ENCODE results near the gene PSMC3. TPM values are rescaled to one million over a fixed set of nuclear protein-coding genes. Genes with fewer than 3 reads are reported as not detected.

PSMC3 gene
- total RNA-seq, result 100 to 1,000 TPM in 1 of 5 experiments, 10 to 100 TPM in 4; 42.2 to 149 (median 51.3) TPM
- 100 to 1,000 TPM; 106 to 128 TPM for polyA plus RNA-seq
- total RNA-seq, result 31.9 reads per million, percentile 61 among the genes with 10 or more reads in this experiment

DNA sequence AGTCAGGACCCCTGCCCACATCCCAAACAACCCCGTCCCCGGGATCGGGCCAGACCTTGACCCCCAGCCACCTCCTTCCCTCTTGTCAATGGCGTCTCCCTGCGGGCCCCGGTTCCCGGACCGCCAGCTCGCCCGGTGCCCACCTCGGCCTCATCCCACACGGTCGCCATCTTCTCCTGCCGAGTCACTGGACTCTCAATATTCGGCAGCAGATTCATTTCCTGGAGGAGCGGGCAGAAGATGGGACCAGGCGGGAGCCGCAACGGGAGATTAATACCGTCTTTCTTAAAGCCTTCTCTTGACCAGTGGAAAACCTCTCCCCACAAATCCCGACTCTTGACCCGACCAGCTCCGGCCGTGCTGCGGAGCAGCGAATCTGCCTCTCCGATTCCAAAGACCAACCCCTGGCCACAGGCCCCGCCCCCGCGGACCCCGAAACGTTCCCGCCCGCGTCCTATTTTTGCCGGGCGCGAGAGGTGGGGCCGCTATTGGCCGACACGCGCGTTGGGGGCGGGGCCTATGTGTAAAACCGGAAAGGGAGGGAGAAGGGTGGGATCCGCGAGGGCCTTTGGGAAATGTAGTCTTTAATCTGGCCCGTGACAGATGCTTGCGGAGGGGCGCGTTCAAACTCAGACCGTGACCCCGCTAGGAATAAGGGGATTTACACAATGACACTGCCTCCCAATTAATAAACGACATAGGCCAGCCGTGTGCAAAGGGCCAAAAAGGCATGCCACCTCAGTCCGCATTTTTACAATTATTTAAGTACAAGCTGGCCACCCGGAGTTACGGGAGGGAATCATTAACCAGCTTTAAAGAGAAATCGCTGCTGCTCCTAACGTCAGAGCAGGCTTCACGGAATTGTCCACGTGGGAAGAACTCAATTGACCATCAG lies at the start of gene PSMC3:
PSMC3 (minus strand) TSS at position 378 of the 895 bp plus-strand sequence; CDS start at position 218, 160 bp downstream.
- peak within 1 kb of the TSS; percentile 91 to 99 (median 98) for H3K4me3 Mint-ChIP-seq
- ATAC-seq, result peak; percentile 98
- intact Hi-C loops (cut with micrococcal nuclease), result loop anchor here (1.0 to 5.0 kb wide), 18 partner anchors 18 to 809 kb away; partner anchors contain the start of genes CELF1 (in 2 of the 2), FNBP4 (in 2 of the 2), MTCH2 (in 2 of the 2) and SLC39A13 (in 2 of the 2)
- POLR2A ChIA-PET, result interaction anchor here (0.5 to 2.0 kb wide), 11 partner anchors 9 to 192 kb away, joined by 3 to 7 read pairs (median 4); partner anchors contain the start of genes ACP2 and MADD
- Histone ChIP-seq H3K4me1 (ENCODE audit: control insufficient read depth in 2 of 2, insufficient read depth in 2 of 2, low read length in 2 of 2) (peaks cover 9 to 10% of the 10 kb centered on the region in 2 donors), H3K27me3 (ENCODE audit: control insufficient read depth in 2 of 2, insufficient read depth in 2 of 2, low read length in 2 of 2) (no peaks in the 10 kb centered on the region), H3K4me3 (ENCODE audit: low read length) (peak within 1 kb of the TSS; percentile 95), H3K27ac (ENCODE audit: low read depth, low read length) (peak within 1 kb of the TSS; percentile 96), H3K36me3 (ENCODE audit: control insufficient read depth in 2 of 3, insufficient read depth in 3 of 3, low read length in 3 of 3) (peaks cover 0 to 43% (median 0%) of the 10 kb centered on the region in 3 experiments), H3K9me3 (ENCODE audit: control insufficient read depth in 2 of 3, low read length in 3 of 3) (no peaks in the 10 kb centered on the region)
- no peaks in the 10 kb centered on the region for H3K9me3 Mint-ChIP-seq
- peak within 1 kb of the TSS; percentile 93 to 99 (median 97) for H3K27ac Mint-ChIP-seq
- H3K4me1 Mint-ChIP-seq, result peaks cover 16 to 32% (median 27%) of the 10 kb centered on the region in 7 donors
- H3K27me3 Mint-ChIP-seq, result no peaks in the 10 kb centered on the region
- DNase-seq, result peak; percentile 92 to 99 (median 95)
- CTCF ChIA-PET, result interaction anchor here (0.7 to 1.4 kb wide), 4 partner anchors 14 to 538 kb away, joined by 3 to 5 read pairs (median 4); no protein-coding TSS in a partner anchor
- peaks cover 5 to 18% (median 10%) of the 10 kb centered on the region in 5 donors for H3K36me3 Mint-ChIP-seq

DNA sequence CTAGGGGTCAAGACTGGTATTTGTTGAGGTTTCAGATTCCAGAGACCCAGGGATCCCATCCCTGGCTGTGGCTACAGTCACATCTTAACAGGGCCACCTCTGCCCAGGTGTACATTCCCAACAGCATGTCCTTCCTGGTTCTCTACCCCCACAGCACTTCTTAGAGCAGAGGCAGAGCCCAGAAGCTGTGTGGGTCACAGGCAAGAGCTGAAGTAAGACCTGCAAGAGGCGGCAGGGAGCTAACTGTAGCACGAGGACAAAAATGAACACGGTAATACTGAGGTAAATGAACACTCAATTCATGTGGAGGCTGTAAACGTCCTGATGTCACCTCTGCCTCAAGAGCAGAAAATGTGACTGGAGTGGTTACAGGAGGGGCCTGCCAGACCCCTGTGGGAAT lies 44.4 kb upstream of the PSMC3 start:
- peaks cover 13 to 48% (median 24%) of the 10 kb centered on the region in 5 donors for H3K36me3 Mint-ChIP-seq
- CTCF ChIA-PET, result no interaction called here
- no peak overlapping the region for H3K27ac ChIP-seq (ENCODE audit: low read depth, low read length)

GRCh38 chr11:47469361-47470179 lies 43.3 kb upstream of the PSMC3 start:
- ATAC-seq, result no peak
- H3K27me3 Mint-ChIP-seq, result no peaks in the 10 kb centered on the region
- Histone ChIP-seq H3K9me3 (ENCODE audit: control insufficient read depth in 2 of 3, low read length in 3 of 3) (no peaks in the 10 kb centered on the region), H3K4me1 (ENCODE audit: control insufficient read depth in 2 of 2, insufficient read depth in 2 of 2, low read length in 2 of 2) (no peaks in the 10 kb centered on the region), H3K27me3 (ENCODE audit: control insufficient read depth in 2 of 2, insufficient read depth in 2 of 2, low read length in 2 of 2) (no peaks in the 10 kb centered on the region), H3K27ac (ENCODE audit: low read depth, low read length) (no peak overlapping the region), H3K36me3 (ENCODE audit: control insufficient read depth in 2 of 3, insufficient read depth in 3 of 3, low read length in 3 of 3) (peaks cover 16 to 90% (median 20%) of the 10 kb centered on the region in 3 experiments), H3K4me3 (ENCODE audit: low read length) (no peak overlapping the region)
- H3K4me3 Mint-ChIP-seq, result no peak overlapping the region
- peaks cover 10 to 50% (median 23%) of the 10 kb centered on the region in 5 donors for H3K36me3 Mint-ChIP-seq
- CTCF ChIA-PET, result no interaction called here
- no peaks in the 10 kb centered on the region for H3K9me3 Mint-ChIP-seq
- POLR2A ChIA-PET, result no interaction called here
- no peak for DNase-seq
- intact Hi-C loops (cut with micrococcal nuclease), result no loop called here
- peak overlapping the region; percentile 26 to 73 (median 56) for H3K27ac Mint-ChIP-seq
- H3K4me1 Mint-ChIP-seq, result peaks cover 0 to 12% (median 9%) of the 10 kb centered on the region in 7 donors

More for the DNA sequence above, 44.4 kb upstream of the PSMC3 start:
- H3K9me3 ChIP-seq (ENCODE audit: control insufficient read depth in 2 of 3, low read length in 3 of 3), result no peaks in the 10 kb centered on the region
- POLR2A ChIA-PET, result no interaction called here
- H3K4me1 ChIP-seq (ENCODE audit: control insufficient read depth in 2 of 2, insufficient read depth in 2 of 2, low read length in 2 of 2), result no peaks in the 10 kb centered on the region
- Mint-ChIP-seq H3K4me3 (no peak overlapping the region), H3K4me1 (peaks cover 5 to 12% (median 9%) of the 10 kb centered on the region in 7 donors), H3K27me3 (no peaks in the 10 kb centered on the region), H3K9me3 (no peaks in the 10 kb centered on the region), H3K27ac (peak overlapping the region in 6 of 9 donors; percentile 41 to 72 (median 50))
- intact Hi-C loops (cut with micrococcal nuclease), result no loop called here
- no peaks in the 10 kb centered on the region for H3K27me3 ChIP-seq (ENCODE audit: control insufficient read depth in 2 of 2, insufficient read depth in 2 of 2, low read length in 2 of 2)
- no peak for DNase-seq
- H3K4me3 ChIP-seq (ENCODE audit: low read length), result no peak overlapping the region
- peaks cover 24 to 91% (median 30%) of the 10 kb centered on the region in 3 experiments for H3K36me3 ChIP-seq (ENCODE audit: control insufficient read depth in 2 of 3, insufficient read depth in 3 of 3, low read length in 3 of 3)
- ATAC-seq, result no peak

DNA sequence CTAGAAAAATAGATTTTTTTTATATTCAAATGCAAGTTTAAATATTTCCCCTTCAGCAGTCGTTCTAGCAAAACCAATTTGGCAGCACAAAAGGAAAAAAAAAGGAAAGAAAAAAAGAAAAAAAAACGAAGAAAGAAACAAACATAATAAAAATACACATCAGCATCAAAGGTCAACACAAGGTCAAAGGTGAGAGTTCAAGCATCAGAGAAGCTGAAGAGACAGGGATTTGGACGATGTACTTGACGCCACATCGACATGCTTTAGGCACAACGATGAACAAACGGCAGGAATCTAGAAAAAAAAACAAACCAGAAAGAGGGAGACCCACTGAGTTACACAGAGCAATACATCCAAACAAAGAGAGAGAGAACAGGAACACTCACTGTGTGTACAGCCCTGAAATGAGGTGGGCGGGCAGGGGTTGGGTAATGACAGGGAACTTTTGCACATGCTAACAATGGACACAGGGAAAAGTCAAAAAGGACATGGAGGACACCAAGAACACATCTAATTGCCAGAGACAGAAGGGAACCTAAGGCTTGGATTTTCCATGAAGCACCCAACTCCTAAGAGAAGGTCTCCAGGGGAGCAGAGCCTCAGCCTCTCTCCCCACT lies 42.5 kb upstream of the PSMC3 start:
- Histone ChIP-seq H3K36me3 (ENCODE audit: control insufficient read depth in 2 of 3, insufficient read depth in 3 of 3, low read length in 3 of 3) (peaks cover 16 to 86% (median 18%) of the 10 kb centered on the region in 3 experiments), H3K9me3 (ENCODE audit: control insufficient read depth in 2 of 3, low read length in 3 of 3) (no peaks in the 10 kb centered on the region), H3K27ac (ENCODE audit: low read depth, low read length) (no peak overlapping the region), H3K27me3 (ENCODE audit: control insufficient read depth in 2 of 2, insufficient read depth in 2 of 2, low read length in 2 of 2) (no peaks in the 10 kb centered on the region), H3K4me3 (ENCODE audit: low read length) (no peak overlapping the region), H3K4me1 (ENCODE audit: control insufficient read depth in 2 of 2, insufficient read depth in 2 of 2, low read length in 2 of 2) (no peaks in the 10 kb centered on the region)
- ATAC-seq, result no peak
- Mint-ChIP-seq H3K4me1 (peaks cover 0 to 12% (median 9%) of the 10 kb centered on the region in 7 donors), H3K9me3 (no peaks in the 10 kb centered on the region), H3K27me3 (no peaks in the 10 kb centered on the region), H3K27ac (peak overlapping the region in 7 of 9 donors; percentile 35 to 94 (median 62)), H3K4me3 (no peak overlapping the region), H3K36me3 (peaks cover 5 to 45% (median 19%) of the 10 kb centered on the region in 5 donors)
- ChIA-PET POLR2A (no interaction called here), CTCF (no interaction called here)
- intact Hi-C loops (cut with micrococcal nuclease), result no loop called here
- DNase-seq, result no peak

GRCh38 chr11:47467357-47467756 lies 41.1 kb upstream of the PSMC3 start:
- no peak overlapping the region for H3K4me3 ChIP-seq (ENCODE audit: low read length)
- Mint-ChIP-seq H3K4me1 (peaks cover 0 to 12% (median 9%) of the 10 kb centered on the region in 7 donors), H3K9me3 (no peaks in the 10 kb centered on the region), H3K27ac (peak overlapping the region in 5 of 9 donors; percentile 19 to 83 (median 59)), H3K36me3 (peaks cover 0 to 35% (median 11%) of the 10 kb centered on the region in 5 donors), H3K27me3 (no peaks in the 10 kb centered on the region), H3K4me3 (no peak overlapping the region)
- POLR2A ChIA-PET, result no interaction called here
- H3K4me1 ChIP-seq (ENCODE audit: control insufficient read depth in 2 of 2, insufficient read depth in 2 of 2, low read length in 2 of 2), result no peaks in the 10 kb centered on the region
- H3K36me3 ChIP-seq (ENCODE audit: control insufficient read depth in 2 of 3, insufficient read depth in 3 of 3, low read length in 3 of 3), result peaks cover 8 to 76% (median 11%) of the 10 kb centered on the region in 3 experiments
- H3K27ac ChIP-seq (ENCODE audit: low read depth, low read length), result no peak overlapping the region
- ATAC-seq (no peak), DNase-seq (no peak)
- CTCF ChIA-PET, result no interaction called here
- no peaks in the 10 kb centered on the region for H3K9me3 ChIP-seq (ENCODE audit: control insufficient read depth in 2 of 3, low read length in 3 of 3)
- intact Hi-C loops (cut with micrococcal nuclease), result no loop called here
- H3K27me3 ChIP-seq (ENCODE audit: control insufficient read depth in 2 of 2, insufficient read depth in 2 of 2, low read length in 2 of 2), result no peaks in the 10 kb centered on the region
